GM18909 (cell line): ENCODE results near the gene XIAP.

Experiments used
- ATAC-seq: cut with Tn5 transposase; IDR thresholded peaks from one replicate; pipeline ENCODE4 v1.9.1; 2021; ENCODE audit warnings: mild to moderate bottlenecking; ENCODE audit not compliant: unreplicated experiment, poor library complexity

The XIAP gene

GRCh38 chrX:123949846-123950245, 90.0 kb downstream of the XIAP start:
- no peak for ATAC-seq

GRCh38 chrX:123959281-123960063, 99.6 kb downstream of the XIAP start:
- no peak for ATAC-seq

DNA sequence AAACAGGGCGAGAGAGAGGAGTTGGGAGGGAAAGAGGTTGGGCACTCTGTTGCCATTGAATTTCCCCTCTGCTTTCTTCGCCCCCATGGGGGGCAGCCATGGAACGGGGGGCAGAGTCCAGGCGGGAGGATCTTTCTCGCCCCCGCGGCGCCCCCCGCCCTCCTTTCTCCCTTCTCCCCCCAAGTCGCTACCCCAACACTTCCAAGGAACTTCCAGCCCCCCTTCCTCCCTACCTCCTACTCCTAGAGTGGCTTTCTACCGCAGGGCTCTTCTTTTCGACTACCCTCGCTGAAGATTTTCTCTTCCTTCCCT, 101.1 kb downstream of the XIAP start:
- no peak for ATAC-seq

DNA sequence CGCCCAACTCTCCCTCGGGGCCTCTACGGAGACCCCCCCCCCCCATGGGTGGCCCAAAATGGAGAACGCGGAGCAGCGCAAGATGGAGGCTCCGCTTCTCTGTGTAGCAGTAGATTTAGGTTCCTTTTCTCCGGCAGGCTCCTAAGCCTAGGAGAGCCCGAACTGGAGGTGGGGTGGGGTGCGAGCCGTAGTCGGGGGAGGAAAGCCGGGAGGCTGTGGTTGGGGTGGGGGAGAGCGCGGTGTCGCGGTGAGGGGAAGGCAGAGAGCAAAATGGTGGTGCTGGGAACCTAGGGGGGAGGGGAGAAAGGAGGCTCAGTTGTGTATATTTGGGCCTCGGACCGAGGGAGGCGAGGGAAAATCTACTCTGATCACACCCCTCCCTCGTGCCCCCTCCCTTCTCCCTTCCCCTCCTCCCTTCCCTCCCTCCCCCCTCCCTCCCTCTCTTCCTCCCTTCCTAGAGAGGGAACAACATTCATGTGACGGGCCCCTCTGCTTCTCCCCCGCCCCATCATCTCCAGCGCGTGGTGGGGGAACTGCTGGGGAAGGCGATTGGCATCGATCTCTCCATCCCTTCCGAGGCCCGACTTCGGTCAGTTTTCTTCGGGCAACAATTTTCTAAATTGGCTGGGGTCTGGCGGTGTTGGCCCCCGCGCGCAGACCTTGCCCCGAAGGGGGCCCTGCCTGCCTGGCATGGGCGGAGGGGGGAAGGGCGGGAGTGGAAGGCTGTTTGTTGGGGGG, 101.6 kb downstream of the XIAP start, which contains the start of gene STAG2:
TSS of gene STAG2 (plus strand) at position 439 of the 738 bp plus-strand sequence. CDS start 60,922 bp downstream, outside the sequence.
- no peak for ATAC-seq

DNA sequence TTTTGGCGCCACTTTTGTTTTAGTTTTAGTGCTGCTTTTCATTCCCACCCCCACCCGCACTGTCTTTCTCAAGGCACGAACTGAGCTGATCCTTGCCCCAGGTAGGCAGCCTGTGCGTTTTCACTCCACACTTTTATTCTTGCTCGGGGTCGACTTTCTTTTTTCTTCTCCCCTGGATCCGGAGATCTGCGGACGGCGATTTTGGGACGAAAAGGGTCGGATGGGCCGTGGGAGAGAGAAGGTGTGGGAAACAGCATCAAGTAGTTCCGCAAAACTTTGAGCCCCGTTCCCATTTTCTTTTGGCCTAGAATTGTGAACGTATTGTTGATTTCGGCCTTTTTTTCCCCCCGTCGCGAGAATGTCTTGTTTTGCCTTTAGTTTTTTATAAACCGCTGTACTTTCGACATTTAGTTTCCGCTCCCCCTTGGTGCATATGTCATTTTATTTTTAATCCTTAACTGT, 102.2 kb downstream of the XIAP start:
- no peak for ATAC-seq

DNA sequence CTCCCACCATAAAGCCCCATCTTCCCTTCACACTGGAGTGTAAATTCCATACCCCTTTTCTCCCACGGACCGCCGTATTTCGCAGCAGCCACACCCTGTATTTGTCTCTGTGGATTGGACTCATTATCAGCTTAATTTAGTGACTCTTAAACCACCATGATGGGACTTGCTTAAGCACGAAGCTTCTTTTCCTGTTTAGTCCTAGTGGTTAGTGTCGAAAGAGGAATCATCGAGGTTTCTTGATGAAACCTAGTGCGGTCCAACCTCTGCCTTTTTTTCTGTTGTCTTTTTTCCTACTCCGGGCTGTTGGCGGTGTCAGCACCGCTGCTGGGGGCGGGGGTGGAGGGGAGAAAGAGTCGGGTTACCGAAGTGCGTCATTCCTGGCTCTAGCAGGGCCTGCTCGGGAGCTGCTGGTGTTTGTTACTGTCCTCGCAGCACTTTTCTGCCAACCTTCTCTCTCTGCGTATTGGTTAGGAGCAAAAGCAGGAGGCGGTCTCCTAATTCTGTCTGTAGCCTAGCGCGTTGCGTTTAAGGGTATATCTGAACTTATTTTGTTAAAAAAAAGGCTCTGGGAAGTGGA, 103.0 kb downstream of the XIAP start:
- peak; percentile 65 for ATAC-seq
